GM23248 (cell line): Measurements from ENCODE around the gene VAMP2. TPM values are rescaled to one million over a fixed set of nuclear protein-coding genes. Genes with fewer than 3 reads are reported as not detected.

Source experiments
- DNase-seq: peaks from one replicate; pipeline ENCODE4 v3.0.0-alpha.2; 2015
- H2AFZ ChIP-seq: fragments of 200-600 bp; sonication (generic); 2 replicates; pipeline ENCODE4 v1.6.1; 2016; ENCODE audit warnings: antibody characterized with exemption
- H3F3A ChIP-seq: fragments of 200-600 bp; sonication (generic); 2 replicates; pipeline ENCODE4 v1.6.1; 2016; ENCODE audit warnings: mild to moderate bottlenecking, antibody characterized with exemption, mixed run types; ENCODE audit not compliant: insufficient read depth
- H3K27ac ChIP-seq: fragments of 200-600 bp; sonication (generic); 2 replicates; pipeline ENCODE4 v1.5.1; 2016; ENCODE audit warnings: mild to moderate bottlenecking
- H3K27me3 ChIP-seq: fragments of 200-600 bp; sonication (generic); replicated peaks from 2 replicates; pipeline ENCODE4 v1.6.1; 2016; ENCODE audit warnings: mild to moderate bottlenecking; ENCODE audit not compliant: insufficient read depth
- H3K36me3 ChIP-seq: fragments of 200-600 bp; sonication (generic); 2 replicates; pipeline ENCODE4 v1.6.1; 2016; ENCODE audit warnings: low read depth, mild to moderate bottlenecking
- H3K4me1 ChIP-seq: fragments of 200-600 bp; sonication (generic); 2 replicates; pipeline ENCODE4 v1.6.1; 2016; ENCODE audit warnings: mild to moderate bottlenecking; ENCODE audit not compliant: insufficient read depth
- H3K4me2 ChIP-seq: fragments of 200-600 bp; sonication (generic); one replicate; pipeline ENCODE4 v1.6.1; 2016; ENCODE audit warnings: mild to moderate bottlenecking; ENCODE audit not compliant: unreplicated experiment
- H3K4me3 ChIP-seq: fragments of 200-600 bp; sonication (generic); 2 replicates; pipeline ENCODE4 v1.5.1; 2016; ENCODE audit warnings: mild to moderate bottlenecking
- H3K79me2 ChIP-seq: fragments of 200-600 bp; sonication (generic); 2 replicates; pipeline ENCODE4 v1.6.1; 2016; ENCODE audit warnings: mild to moderate bottlenecking; ENCODE audit not compliant: insufficient read depth
- H3K9ac ChIP-seq: fragments of 200-600 bp; sonication (generic); 2 replicates; pipeline ENCODE4 v1.6.1; 2016; ENCODE audit warnings: mild to moderate bottlenecking
- H3K9me2 ChIP-seq: fragments of 200-600 bp; sonication (generic); 2 replicates; pipeline ENCODE4 v1.6.1; 2016; ENCODE audit warnings: mixed run types, mild to moderate bottlenecking, moderate library complexity; ENCODE audit not compliant: insufficient read depth
- H3K9me3 ChIP-seq: fragments of 200-600 bp; sonication (generic); one replicate; pipeline ENCODE4 v1.6.1; 2017; ENCODE audit warnings: low read depth
- H4K20me1 ChIP-seq: fragments of 200-600 bp; sonication (generic); 2 replicates; pipeline ENCODE4 v1.6.0; 2016; ENCODE audit not compliant: insufficient read depth
- EZH2 ChIP-seq: fragments of 200-600 bp; sonication (generic); IDR thresholded peaks from 2 replicates; pipeline ENCODE4 v1.6.1; 2018; ENCODE audit warnings: antibody characterized with exemption, mild to moderate bottlenecking; ENCODE audit not compliant: insufficient read depth, poor library complexity, severe bottlenecking
- EZH2phosphoT487 ChIP-seq: fragments of 200-600 bp; sonication (generic); IDR thresholded peaks from 2 replicates; pipeline ENCODE4 v1.6.1; 2018; ENCODE audit warnings: antibody characterized with exemption, moderate library complexity, mild to moderate bottlenecking, low read depth; ENCODE audit not compliant: insufficient read depth
- WGBS, 2 experiments: methylation state at CpG; one replicate each; pipeline ENCODE4 v1.1.6; 2015 to 2017; ENCODE audit warnings: low lambda C conversion rate in 2 of 2, low coverage in 1 of 2; ENCODE audit errors: missing lambda C conversion rate in 2 of 2; 5-methylcytosine and 5-hydroxymethylcytosine counted together
- in situ Hi-C: fragments of 300-500 bp; cut with MboI; formaldehyde crosslinking; loops from 2 replicates; pipeline ENCODE4 v1.15.0; 2020
- polyA plus RNA-seq: library from polyadenylated mRNA; unstranded; fragments of >200 nt; fragmentation: Nextera tagmentation; extraction: Ambion mirVana; gene quantifications from 2 replicates; pipeline ENCODE4 v1.2.1, GENCODE V29; 2016
- total RNA-seq: library from RNA; depleted of rRNA; stranded (reverse); fragments of >200 nt; shearing (Covaris generic); gene quantifications from 2 replicates; pipeline ENCODE4 v1.2.3, GENCODE V29; 2014

VAMP2 gene
- total and polyA plus RNA-seq, 2 experiments from 2014 or later: 6.5 to 27.1 TPM

DNA sequence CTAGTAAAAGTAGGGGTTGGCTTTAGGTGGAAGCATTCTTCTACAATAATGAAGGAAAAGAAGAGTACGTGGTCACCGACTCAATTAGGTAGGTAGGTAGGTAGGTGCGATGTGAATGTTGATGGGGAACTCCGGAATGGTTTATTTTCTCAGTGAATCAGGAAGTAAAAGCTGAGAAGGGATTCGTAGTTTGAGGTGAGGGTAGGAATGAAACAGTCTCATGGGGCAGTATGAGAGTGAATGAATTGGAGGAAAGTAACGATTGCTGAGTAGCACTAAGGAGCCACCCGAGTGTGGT lies 24.4 kb downstream of the VAMP2 start:
- Histone ChIP-seq H4K20me1 (no peaks in the 10 kb centered on the region), H3K4me1 (peaks cover 5% of the 10 kb centered on the region), H3K79me2 (no peaks in the 10 kb centered on the region), H2AFZ (peak overlapping the region; percentile 46), H3K9me3 (no peaks in the 10 kb centered on the region), H3K9ac (peak overlapping the region; percentile 84), H3K4me2 (peak overlapping the region; percentile 74), H3K4me3 (peak overlapping the region; percentile 57), H3K9me2 (no peaks in the 10 kb centered on the region), H3K27ac (peak overlapping the region; percentile 95), H3K27me3 (no peaks in the 10 kb centered on the region), H3K36me3 (peaks cover 10% of the 10 kb centered on the region; the same call in 1 of the 2 replicates), H3F3A (peaks cover 29% of the 10 kb centered on the region)
- no peak for TF ChIP-seq EZH2
- no peak for TF ChIP-seq EZH2phosphoT487
- 8 to 14% methylated on average over 7 of the region's 7 CpGs for WGBS, 2 experiments
- DNase-seq: no peak
- in situ Hi-C loops: no loop called here

DNA sequence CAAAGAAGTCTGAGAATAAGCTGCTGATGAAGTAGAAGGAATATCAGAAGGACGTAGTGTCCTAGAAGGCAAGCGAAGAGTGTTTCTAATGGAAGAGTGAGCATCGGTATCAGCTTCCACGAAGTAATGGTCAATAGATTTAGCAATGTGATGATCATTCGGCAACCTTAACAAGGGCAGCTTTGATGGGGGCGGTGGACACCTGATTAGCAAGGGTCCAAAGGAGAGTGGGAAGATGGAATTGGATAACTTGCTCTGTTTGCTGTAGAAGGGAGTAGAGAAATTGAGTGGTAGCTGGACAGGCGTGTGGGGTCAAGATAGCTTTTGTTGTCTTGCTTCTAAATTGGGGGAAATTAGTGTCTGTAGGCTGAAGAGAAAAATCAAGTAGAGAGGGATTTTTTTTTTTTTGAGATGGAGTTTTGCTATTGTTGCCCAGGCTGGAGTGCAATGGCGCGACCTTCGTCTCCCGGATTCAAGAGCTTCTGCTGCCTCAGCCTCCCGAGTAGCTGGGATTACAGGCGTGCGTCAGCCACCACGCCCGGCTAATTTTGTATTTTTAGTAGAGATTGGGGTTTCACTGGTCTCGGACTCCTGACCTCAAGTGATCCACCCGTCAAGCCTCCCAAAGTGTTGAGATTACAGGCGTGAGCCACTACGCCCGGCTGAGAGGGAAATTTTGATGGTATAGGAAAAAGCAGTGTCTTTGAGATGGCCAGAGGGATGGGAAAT lies 24.9 kb downstream of the VAMP2 start:
- DNase-seq: no peak
- no peaks in the 10 kb centered on the region for H3K9me2 ChIP-seq
- peaks cover 10% of the 10 kb centered on the region; the same call in 1 of the 2 replicates for H3K36me3 ChIP-seq
- WGBS, 2 experiments: 66 to 67% methylated on average over 18 to 21 of the region's 21 CpGs
- H3K9me3 ChIP-seq: no peaks in the 10 kb centered on the region
- H3F3A ChIP-seq: peaks cover 29% of the 10 kb centered on the region
- no peaks in the 10 kb centered on the region for H4K20me1 ChIP-seq
- peaks cover 5% of the 10 kb centered on the region for H3K4me1 ChIP-seq
- peak overlapping the region; percentile 74 for H3K4me2 ChIP-seq
- in situ Hi-C loops: no loop called here
- peak overlapping the region; percentile 95 for H3K27ac ChIP-seq
- peak overlapping the region; percentile 84 for H3K9ac ChIP-seq
- TF ChIP-seq EZH2phosphoT487: no peak
- no peaks in the 10 kb centered on the region for H3K27me3 ChIP-seq
- H3K4me3 ChIP-seq: peak overlapping the region; percentile 57
- no peaks in the 10 kb centered on the region for H3K79me2 ChIP-seq
- peak overlapping the region; percentile 46 for H2AFZ ChIP-seq

- WGBS, 2 experiments: 87 to 93% methylated on average over 4 of the region's 4 CpGs
These were observed 28.8 kb downstream of the VAMP2 start for GRCh38 chr17:8133941-8134340.

GRCh38 chr17:8133399-8133798 lies 29.3 kb downstream of the VAMP2 start:
- no peaks in the 10 kb centered on the region for H3K79me2 ChIP-seq
- H3K4me1 ChIP-seq: peaks cover 5% of the 10 kb centered on the region
- H3K9me3 ChIP-seq: no peaks in the 10 kb centered on the region
- no peaks in the 10 kb centered on the region for H4K20me1 ChIP-seq
- no peaks in the 10 kb centered on the region for H3K9me2 ChIP-seq
- H3F3A ChIP-seq: peaks cover 6% of the 10 kb centered on the region
- no peak overlapping the region for H3K9ac ChIP-seq
- no peaks in the 10 kb centered on the region for H3K36me3 ChIP-seq
- no peaks in the 10 kb centered on the region for H3K27me3 ChIP-seq
- H2AFZ ChIP-seq: no peak overlapping the region
- TF ChIP-seq EZH2 (no peak), EZH2phosphoT487 (no peak)
- H3K4me2 ChIP-seq: no peak overlapping the region
- 70 to 76% methylated on average over 11 to 12 of the region's 12 CpGs for WGBS, 2 experiments
- H3K4me3 ChIP-seq: no peak overlapping the region
- H3K27ac ChIP-seq: no peak overlapping the region
- in situ Hi-C loops: no loop called here
- no peak for DNase-seq

More at GRCh38 chr17:8133941-8134340, 28.8 kb downstream of the VAMP2 start:
- Histone ChIP-seq H3K9ac (no peak overlapping the region), H3K9me3 (no peaks in the 10 kb centered on the region), H3K4me1 (peaks cover 5% of the 10 kb centered on the region), H3K4me3 (no peak overlapping the region), H3K4me2 (no peak overlapping the region), H4K20me1 (no peaks in the 10 kb centered on the region), H3K36me3 (no peaks in the 10 kb centered on the region), H3K27ac (no peak overlapping the region), H3F3A (peaks cover 7% of the 10 kb centered on the region), H3K79me2 (no peaks in the 10 kb centered on the region), H2AFZ (no peak overlapping the region), H3K9me2 (no peaks in the 10 kb centered on the region), H3K27me3 (no peaks in the 10 kb centered on the region)
- in situ Hi-C loops: no loop called here
- DNase-seq: no peak
- TF ChIP-seq EZH2phosphoT487 (no peak), EZH2 (no peak)
